Activated naive CD8-positive, alpha-beta T cell treated with anti-CD3 and anti-CD28 coated beads, Interleukin-2, amount 50 U/mL, for 16 hours (primary cell): Measurements from ENCODE around the gene SPTBN1.

Experiments used
- DNase-seq: peaks from one replicate; pipeline ENCODE4 v3.0.0-alpha.2; 2020; ENCODE audit warnings: low read depth, low spot score

Gene SPTBN1

DNA sequence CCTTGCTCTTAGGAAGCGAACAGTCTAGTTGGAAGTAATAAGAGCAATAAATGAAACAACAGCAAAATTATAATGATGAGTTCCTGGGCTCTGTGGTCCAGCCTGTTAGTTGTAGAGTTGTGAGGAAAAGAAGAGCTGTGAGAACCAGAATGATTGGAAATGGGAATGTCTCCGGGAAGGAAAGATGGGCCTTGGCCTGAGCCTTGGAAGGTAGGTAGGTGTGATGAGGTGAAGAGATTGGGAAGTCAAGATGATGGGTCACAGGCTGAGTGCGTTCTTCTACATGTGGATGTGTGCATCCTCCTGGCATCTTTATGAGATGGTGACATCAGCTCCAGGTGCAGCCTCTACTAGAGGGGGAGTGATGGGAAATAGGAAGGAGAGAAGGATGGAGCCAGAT lies 152.1 kb downstream of the SPTBN1 start:
- no peak for DNase-seq

DNA sequence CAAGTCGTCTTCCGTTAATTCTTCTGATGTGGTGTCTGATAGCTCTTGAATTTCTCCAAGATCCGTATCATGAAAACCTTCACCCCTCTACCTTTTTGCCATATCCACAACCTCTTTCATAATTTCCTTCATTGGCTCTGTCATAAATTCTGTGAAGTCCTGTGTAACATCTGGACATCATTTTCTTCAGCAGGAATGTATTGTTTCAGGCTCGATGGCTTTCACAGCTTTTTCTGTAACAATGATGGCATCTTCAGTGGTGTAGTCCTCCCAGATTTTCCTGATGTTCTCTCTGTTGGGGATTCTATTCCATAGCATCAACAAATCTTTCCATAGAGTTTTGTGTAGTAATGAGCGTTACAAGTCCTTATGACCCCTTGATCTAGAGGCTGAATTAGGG lies 153.1 kb downstream of the SPTBN1 start:
- DNase-seq, result no peak

DNA sequence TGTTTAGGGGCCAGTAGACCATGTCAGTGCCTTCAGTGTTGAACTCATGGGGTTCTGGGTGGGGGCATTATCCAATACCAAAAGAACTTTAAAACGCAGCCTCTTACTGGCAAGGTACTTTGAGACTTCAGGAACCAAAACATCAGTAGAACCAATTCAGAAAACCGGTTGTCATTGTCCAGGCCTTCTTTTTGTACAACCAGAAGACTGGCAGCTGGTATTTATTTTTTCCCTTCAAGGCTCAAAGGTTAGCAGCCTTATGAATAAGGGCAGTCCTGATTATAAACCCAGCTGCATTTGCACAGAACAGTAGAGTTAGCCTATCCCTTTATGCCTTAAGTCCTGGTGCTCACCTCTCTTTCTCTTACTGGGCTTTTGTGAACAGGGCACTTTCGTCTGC lies 153.5 kb downstream of the SPTBN1 start:
- DNase-seq, result no peak

DNA sequence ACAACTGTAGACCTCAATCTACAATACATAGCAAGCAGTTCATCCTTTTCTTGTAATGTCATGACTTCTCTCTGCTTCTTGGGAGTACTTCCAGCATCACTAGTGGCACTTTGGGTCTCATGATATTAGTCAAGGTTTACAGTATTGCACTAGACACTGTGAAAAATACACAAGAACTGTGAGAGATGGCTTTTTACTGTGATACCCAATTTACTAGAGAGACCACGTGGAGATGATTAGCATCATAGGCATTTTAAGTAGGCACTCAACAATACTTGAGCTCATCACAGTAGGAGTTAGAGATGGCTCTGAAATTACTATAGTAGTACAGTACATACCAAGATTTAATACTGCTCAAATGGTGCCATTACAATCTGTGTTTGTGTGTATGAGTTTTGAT lies 154.6 kb downstream of the SPTBN1 start:
- no peak for DNase-seq

DNA sequence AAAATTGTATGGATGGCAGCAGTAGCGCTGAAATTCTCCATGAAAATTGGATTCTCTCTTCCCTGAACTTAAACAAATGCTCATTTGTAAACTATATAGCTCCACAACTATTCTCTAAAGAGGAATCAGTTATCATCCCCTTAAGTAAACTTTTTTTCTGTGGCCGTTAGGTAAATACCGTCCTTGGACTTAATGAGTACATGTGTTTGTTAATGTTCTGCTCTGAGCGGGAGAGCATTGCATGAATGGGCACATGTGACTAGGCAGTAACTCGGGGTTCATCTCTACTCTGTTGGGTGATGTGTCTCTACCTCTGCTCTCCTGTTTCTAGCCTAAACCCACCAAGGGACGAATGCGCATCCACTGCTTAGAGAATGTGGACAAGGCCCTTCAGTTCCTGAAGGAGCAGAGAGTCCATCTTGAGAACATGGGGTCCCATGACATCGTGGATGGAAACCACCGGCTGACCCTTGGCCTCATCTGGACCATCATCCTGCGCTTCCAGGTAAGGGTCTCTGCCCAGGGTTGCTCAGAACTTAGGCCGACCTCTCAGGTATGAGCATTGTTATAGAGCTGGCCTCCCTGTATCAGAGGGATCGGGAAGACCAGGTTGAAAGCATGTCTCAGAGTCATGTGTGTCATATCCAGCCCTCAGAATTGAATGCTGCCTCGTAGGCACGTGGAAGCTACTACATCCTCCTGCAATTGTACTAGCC lies 155.9 kb downstream of the SPTBN1 start:
- no peak for DNase-seq

DNA sequence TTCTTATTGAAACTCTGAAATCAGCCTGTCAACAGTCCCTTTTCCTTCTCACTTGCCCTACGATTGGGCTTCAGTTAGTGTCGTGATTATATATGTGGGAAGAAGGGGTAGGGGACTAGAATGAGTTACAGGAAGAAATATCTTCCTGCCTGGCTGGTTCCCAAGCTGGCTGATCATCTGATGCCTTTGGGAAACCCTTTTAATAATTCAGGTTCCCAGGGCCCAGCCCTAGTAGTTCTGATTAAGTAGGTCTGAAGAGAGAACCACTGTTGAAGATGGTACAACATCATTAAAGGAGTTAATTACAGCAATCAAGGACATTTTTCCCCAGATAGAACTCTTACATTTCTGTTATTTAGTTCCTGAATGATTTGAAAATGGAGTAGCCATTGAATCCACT lies 157.3 kb downstream of the SPTBN1 start:
- no peak for DNase-seq

DNA sequence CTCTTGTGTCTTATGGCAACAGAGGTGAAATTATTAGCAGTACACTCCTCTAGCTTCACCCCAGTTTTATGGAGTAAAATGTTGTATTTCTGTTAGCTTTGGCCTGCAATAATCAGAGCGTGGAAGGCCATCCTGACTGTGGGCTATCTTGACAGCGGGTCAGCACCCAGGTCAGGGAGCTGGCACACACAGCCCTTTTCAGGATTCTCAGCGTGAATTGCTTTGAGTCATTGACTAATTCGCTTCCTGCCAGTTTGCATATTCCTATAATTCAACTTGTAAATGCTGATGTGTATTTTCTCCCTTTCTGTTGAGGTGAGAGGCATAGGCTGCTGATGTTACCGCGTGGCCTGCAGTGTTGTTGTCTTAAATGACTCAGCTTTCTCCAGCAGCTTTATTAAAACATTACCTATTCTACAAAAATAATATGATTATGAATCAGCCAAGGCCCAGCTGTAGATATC lies 157.7 kb downstream of the SPTBN1 start:
- DNase-seq, result no peak

DNA sequence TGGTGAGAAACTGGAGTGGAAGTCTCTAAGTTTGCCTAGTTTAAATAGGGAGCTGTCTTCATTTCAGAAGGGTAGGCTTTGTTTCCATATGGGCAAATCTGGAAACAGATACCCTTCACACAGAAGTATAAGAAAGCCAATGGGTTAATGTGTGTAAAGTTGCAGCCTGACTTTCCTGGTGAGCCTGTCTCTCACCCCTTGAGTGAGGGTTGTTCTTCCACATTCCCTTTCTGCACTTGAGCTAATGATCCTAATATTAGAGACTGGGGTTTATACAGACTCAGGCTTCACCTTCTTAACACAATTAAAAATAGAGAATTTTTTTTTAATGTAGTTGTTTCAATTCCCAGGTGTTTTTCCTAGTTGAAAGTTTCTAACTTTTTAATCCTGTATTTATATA lies 158.7 kb downstream of the SPTBN1 start:
- DNase-seq, result no peak

DNA sequence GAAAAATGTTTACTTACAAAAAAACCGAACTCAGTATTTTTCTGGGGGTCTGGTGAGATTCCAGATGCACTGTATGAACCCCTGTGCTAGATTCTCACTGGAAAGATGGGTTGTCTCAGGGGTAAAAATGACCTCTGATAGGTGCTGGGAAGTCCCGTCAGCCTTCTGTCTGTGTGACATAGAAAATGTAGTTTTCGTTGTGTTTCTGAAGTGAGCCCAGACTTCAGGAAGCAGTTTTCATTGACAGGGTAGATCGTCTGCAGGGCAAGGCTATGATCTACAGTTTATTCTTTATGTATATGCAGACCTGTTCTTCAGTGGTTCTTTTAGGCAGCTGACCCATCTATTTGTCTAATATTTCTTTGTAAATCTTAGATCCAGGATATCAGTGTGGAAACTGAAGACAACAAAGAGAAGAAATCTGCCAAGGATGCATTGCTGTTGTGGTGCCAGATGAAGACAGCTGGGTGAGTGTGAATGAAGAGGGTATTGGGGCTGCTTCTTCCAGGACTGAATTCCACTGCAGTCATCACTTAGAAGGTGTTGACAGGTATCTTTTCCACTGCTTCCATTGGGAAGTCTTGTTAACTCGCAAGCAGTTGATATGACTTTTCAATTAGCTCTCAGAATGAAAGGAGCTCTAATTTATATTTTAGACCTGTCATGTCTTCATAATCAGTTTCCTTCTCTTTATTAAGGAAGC lies 159.9 kb downstream of the SPTBN1 start:
- DNase-seq, result no peak

DNA sequence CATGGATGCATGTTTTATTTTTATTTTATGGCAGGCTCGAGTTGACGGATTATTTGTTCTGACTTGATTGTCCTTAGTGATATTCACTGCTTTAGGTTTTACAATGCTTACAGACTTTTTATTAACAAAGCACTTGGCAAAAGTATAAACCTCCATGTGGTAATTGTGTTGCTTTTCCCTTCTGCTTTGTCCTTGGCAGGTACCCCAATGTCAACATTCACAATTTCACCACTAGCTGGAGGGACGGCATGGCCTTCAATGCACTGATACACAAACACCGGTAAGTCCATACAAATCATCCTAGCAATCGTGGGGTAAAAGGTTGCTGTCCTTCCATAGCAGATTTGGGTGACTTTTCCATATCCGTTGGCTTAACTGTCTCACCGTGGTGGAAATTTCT lies 161.3 kb downstream of the SPTBN1 start:
- no peak for DNase-seq

DNA sequence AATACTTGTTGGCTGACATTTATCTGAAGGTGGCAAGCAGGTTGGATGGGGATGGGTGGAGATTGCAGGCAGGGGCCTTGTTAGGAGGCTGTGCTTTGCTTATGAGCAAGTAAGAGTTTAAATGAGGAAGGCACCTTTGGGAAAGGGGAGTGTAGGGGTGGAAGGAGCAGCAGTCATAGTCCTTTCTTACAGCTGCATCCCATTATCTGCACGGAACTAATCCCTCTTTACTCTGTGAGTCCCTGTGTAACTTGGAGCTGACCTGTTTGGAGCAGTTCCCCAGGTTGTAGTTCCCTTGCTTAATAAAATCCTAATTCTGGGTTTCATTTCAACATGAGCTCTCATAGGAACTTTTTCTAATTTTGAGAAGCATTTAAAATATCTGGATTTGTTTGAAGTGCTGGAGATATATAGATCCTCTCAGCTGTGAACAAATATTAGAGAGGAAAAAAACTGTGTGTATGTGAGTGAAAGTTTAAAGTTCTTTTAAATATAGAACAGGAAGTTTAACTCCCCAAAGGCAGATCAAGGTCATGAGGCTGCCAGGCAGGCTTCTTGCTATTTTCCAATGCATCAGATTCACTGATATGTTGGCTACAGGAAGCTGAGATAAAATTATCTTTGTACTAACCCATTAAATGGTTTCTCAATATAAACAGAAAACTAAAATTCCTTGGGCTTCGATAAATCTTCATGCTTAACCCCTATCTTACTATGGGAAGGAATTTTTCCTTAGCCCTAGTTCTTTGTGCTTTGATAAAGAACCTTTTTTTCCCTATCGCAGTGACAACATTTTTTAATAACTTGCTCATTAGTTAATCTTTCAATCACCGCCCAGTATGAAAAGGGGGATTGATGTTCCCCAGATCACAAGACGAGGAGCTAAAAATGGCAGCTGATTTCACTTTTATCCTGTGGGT lies 162.8 kb downstream of the SPTBN1 start:
- no peak for DNase-seq

DNA sequence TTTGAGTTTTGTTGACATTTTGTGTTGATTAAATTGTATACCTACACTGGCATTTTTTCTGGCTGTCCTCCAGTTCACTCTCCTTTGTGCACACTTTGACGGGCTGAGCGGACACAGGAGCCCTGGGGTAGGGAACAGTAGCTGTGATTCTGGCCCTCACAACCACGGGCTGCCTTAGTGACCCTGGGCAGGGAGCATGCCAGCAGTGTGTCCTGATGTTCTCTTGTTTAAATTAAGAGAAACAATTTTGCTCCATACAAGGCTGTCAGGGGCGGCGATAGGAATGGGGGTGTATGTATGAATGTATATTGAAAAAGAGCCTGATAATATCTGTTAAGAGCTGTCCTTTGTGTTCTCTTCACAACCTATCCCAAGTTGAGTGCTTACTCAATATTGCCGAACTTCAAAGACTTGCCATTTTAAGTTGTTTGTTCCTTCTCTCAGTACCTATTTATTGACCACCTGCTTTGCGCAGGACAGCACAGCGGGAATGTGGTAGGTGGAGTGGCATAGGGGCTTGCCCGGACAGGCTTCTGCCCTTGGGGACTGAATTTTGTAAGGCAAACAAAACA lies 163.6 kb downstream of the SPTBN1 start:
- no peak for DNase-seq

DNA sequence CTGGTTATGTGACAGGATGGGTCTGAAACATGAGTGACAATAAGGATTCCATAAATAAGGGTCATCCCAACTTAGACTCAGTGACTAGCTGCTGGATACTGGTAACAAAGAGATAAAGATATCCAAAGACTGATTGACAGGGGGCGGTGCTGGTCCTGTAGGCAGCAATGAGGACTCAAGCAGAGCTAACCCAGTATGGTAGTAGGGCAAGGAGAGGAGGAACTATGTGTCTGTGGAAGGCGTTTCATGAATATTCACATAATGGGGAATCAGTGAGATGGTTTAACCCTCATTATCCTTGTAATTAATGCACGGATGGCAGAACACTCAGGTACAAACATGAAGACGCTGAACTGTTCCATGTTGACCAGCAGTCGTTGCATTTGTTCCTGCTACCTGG lies 164.8 kb downstream of the SPTBN1 start:
- DNase-seq, result no peak

DNA sequence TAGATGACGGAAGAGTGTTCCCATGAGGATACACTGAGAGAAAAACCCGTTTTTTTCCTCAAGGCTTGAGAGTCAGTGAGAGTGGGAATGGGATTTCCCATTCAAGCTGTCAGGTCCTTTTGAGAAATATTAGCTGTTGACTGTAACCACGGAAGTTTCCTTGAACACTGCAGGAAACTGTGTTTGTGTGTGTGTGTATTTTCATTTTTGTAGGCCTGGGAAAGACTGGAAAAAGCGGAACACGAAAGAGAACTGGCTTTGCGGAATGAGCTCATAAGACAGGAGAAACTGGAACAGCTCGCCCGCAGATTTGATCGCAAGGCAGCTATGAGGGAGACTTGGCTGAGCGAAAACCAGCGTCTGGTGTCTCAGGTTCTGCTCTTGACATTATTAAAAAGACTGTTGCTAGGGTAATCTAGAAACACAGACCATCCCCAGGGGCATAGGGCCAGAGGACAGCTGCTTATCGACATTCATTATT lies 168.5 kb downstream of the SPTBN1 start:
- no peak for DNase-seq

DNA sequence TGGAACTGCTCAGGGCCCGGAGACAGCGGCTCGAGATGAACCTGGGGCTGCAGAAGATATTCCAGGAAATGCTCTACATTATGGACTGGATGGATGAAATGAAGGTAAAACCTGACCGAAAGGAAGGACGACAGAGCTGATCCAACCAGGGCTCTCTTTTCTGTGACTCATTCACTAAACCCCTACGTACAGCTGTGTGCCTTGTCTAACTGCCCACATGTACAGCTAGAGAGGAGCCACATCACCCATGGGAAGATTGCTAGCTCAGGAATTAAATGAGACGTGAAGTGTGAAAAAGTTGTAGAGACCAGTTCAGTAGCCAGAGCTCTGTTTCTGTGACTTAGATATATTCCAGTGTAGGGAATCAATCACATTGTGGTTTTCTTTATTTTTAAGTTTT lies 170.0 kb downstream of the SPTBN1 start:
- DNase-seq, result no peak

DNA sequence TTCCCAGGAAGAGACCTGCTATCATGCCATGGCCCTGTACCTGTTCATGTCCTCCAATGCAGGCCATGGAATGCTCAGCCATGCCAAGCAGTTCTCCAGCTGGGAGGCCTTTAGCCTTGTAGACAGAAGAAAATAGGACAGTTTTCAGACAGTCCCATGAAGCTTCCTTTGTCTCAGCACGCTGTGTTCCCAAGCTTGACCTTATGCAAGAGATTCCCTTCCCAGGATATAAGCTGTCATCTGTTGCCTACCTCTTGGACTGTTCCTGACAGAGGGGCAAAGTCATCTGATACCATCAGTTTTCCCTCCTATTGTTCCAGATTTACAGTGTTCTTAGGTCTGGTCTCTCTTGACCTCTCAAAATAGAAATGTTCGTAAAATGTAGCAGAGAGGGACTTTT lies 170.8 kb downstream of the SPTBN1 start:
- DNase-seq, result no peak

DNA sequence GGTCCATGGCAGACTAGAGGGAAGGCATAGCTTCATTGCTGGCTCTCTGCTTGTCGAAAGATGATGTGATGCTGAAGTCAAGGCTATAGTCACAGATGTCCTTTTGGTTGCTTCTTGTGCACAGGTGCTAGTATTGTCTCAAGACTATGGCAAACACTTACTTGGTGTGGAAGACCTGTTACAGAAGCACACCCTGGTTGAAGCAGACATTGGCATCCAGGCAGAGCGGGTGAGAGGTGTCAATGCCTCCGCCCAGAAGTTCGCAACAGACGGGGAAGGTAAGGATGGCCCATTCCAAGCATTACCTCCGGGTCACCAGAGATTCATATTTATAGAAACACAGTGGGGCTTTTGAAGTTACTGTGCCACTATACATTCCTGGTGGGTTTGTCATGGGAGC lies 171.8 kb downstream of the SPTBN1 start:
- DNase-seq, result no peak

DNA sequence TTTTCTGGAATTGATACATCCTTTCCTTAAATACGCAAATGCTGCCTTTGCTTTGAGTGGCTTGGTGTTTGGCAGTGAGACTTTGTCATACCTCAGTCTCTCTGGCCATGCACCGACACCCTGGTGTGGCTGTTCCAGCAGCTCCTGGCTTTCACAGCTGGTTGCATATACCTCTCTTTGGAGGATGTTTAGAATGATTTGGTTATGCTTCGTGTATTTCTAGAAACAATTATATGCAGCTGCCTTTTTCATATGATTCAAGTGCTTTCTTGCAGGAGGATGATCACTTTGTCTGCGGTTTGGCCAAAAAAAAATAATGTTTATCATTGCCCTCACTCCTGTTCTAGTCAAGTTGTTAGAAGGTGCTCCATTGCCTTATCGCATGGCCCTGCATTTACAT lies 172.3 kb downstream of the SPTBN1 start:
- no peak for DNase-seq

DNA sequence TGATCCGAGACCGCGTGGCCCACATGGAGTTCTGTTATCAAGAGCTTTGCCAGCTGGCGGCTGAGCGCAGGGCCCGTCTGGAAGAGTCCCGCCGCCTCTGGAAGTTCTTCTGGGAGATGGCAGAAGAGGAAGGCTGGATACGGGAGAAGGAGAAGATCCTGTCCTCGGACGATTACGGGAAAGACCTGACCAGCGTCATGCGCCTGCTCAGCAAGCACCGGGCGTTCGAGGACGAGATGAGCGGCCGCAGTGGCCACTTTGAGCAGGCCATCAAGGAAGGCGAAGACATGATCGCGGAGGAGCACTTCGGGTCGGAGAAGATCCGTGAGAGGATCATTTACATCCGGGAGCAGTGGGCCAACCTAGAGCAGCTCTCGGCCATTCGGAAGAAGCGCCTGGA lies 172.8 kb downstream of the SPTBN1 start:
- DNase-seq, result no peak

DNA sequence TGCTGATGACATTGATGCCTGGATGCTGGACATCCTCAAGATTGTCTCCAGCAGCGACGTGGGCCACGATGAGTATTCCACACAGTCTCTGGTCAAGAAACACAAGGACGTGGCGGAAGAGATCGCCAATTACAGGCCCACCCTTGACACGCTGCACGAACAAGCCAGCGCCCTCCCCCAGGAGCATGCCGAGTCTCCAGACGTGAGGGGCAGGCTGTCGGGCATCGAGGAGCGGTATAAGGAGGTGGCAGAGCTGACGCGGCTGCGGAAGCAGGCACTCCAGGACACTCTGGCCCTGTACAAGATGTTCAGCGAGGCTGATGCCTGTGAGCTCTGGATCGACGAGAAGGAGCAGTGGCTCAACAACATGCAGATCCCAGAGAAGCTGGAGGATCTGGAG lies 173.3 kb downstream of the SPTBN1 start:
- DNase-seq, result no peak

DNA sequence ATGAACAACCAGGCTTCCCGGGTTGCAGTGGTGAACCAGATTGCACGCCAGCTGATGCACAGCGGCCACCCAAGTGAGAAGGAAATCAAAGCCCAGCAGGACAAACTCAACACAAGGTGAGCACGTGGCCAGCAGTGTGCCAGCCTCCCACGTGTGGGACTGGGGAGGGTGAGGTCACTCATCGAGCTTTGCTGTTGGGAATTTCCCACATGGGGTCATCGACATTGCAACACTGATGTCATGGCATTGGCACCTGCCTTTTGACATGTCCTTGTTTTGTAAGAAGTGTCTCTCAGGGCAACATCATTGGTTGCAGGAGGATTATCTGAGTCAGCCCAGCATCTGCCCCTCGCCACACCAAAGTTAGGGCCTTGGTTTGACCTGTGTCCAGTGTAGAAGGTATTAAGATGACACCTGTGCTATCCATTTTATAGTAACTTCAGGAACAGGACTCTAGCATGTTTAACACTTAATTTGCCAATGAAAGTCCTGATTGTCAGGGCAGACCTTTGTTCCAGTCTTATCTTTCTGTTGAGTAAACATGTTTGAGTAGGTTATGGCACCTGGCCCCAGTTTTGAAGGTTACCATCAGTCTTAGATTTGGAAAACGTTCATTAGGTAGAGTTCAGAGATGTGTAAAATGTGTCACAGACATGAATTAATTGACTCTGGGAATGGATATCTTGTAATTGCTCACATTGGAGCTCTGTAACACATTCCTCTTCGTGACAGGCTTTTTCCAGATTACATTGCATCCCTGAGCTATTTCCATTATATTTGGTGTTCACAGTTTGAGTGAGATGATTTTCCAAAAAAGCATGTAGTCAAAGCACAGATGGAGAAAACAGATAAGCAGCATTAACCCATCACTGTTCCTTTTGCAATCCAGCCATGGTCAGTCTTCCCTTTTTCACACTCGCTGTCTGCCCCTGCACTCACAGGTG lies 174.1 kb downstream of the SPTBN1 start:
- no peak for DNase-seq
